Measurements from ENCODE around the gene SLC2A8.

Gene SLC2A8

GRCh38 chr9:127406799-127407491 is 10.0 kb downstream of the SLC2A8 start:
- no peaks in the 10 kb centered on the region for H3K36me3 ChIP-seq (ENCODE audit: insufficient read depth, low read length)

GRCh38 chr9:127407492-127407843 is 10.5 kb downstream of the SLC2A8 start:
- no peak overlapping the region for H3K9ac ChIP-seq (ENCODE audit: low read length)
- no peaks in the 10 kb centered on the region for H3F3A ChIP-seq (ENCODE audit: insufficient read depth, low read length)
- no peak overlapping the region for H3K27ac ChIP-seq (ENCODE audit: low read depth, low read length, poor library complexity, severe bottlenecking)
- no peaks in the 10 kb centered on the region for H3K4me1 ChIP-seq (ENCODE audit: insufficient read depth, low read length, severe bottlenecking)
- H3K36me3 ChIP-seq (ENCODE audit: insufficient read depth, low read length): no peaks in the 10 kb centered on the region
- H3K9me2 ChIP-seq (ENCODE audit: low read depth, low read length): no peaks in the 10 kb centered on the region
- H3K27me3 ChIP-seq (ENCODE audit: insufficient read depth, low read length): no peaks in the 10 kb centered on the region
- no peaks in the 10 kb centered on the region for H3K9me3 ChIP-seq (ENCODE audit: low read length)
- H3K4me3 ChIP-seq (ENCODE audit: low read depth, low read length, poor library complexity, severe bottlenecking): no peak overlapping the region
- H3K4me2 ChIP-seq (ENCODE audit: low read length): no peak overlapping the region
- H3K79me2 ChIP-seq (ENCODE audit: insufficient read depth, low read length): no peaks in the 10 kb centered on the region
- H2AFZ ChIP-seq (ENCODE audit: low read length): no peak overlapping the region
- H4K20me1 ChIP-seq (ENCODE audit: insufficient read depth, low read length): no peaks in the 10 kb centered on the region
- TF ChIP-seq EZH2 (IDR thresholded peaks at IDR 0.05; ENCODE audit: borderline replicate concordance, low read length): no peak
- no peak for TF ChIP-seq CTCF (IDR thresholded peaks at IDR 0.05; ENCODE audit: low read length)

More at GRCh38 chr9:127406799-127407491, 10.0 kb downstream of the SLC2A8 start:
- no peak overlapping the region for H3K27ac ChIP-seq (ENCODE audit: low read depth, low read length, poor library complexity, severe bottlenecking)
- no peaks in the 10 kb centered on the region for H4K20me1 ChIP-seq (ENCODE audit: insufficient read depth, low read length)
- no peaks in the 10 kb centered on the region for H3K4me1 ChIP-seq (ENCODE audit: insufficient read depth, low read length, severe bottlenecking)
- H3K4me2 ChIP-seq (ENCODE audit: low read length): no peak overlapping the region
- H3K9me2 ChIP-seq (ENCODE audit: low read depth, low read length): no peaks in the 10 kb centered on the region
- no peak overlapping the region for H3K4me3 ChIP-seq (ENCODE audit: low read depth, low read length, poor library complexity, severe bottlenecking)
- no peak overlapping the region for H2AFZ ChIP-seq (ENCODE audit: low read length)
- no peaks in the 10 kb centered on the region for H3K27me3 ChIP-seq (ENCODE audit: insufficient read depth, low read length)
- H3K9ac ChIP-seq (ENCODE audit: low read length): no peak overlapping the region
- H3K9me3 ChIP-seq (ENCODE audit: low read length): no peaks in the 10 kb centered on the region
- H3F3A ChIP-seq (ENCODE audit: insufficient read depth, low read length): no peaks in the 10 kb centered on the region
- TF ChIP-seq EZH2 (IDR thresholded peaks at IDR 0.05; ENCODE audit: borderline replicate concordance, low read length): no peak
- no peak for TF ChIP-seq CTCF (IDR thresholded peaks at IDR 0.05; ENCODE audit: low read length)
- no peaks in the 10 kb centered on the region for H3K79me2 ChIP-seq (ENCODE audit: insufficient read depth, low read length)

GRCh38 chr9:127411122-127411521 is 14.2 kb downstream of the SLC2A8 start:
- H3K27ac ChIP-seq (ENCODE audit: low read depth, low read length, poor library complexity, severe bottlenecking): no peak overlapping the region
- H4K20me1 ChIP-seq (ENCODE audit: insufficient read depth, low read length): no peaks in the 10 kb centered on the region
- no peaks in the 10 kb centered on the region for H3K9me2 ChIP-seq (ENCODE audit: low read depth, low read length)
- H3K9me3 ChIP-seq (ENCODE audit: low read length): no peaks in the 10 kb centered on the region
- no peak overlapping the region for H3K4me3 ChIP-seq (ENCODE audit: low read depth, low read length, poor library complexity, severe bottlenecking)
- no peaks in the 10 kb centered on the region for H3K36me3 ChIP-seq (ENCODE audit: insufficient read depth, low read length)
- H2AFZ ChIP-seq (ENCODE audit: low read length): no peak overlapping the region
- no peak overlapping the region for H3K9ac ChIP-seq (ENCODE audit: low read length)
- no peaks in the 10 kb centered on the region for H3F3A ChIP-seq (ENCODE audit: insufficient read depth, low read length)
- H3K27me3 ChIP-seq (ENCODE audit: insufficient read depth, low read length): no peaks in the 10 kb centered on the region
- H3K79me2 ChIP-seq (ENCODE audit: insufficient read depth, low read length): no peaks in the 10 kb centered on the region
- H3K4me1 ChIP-seq (ENCODE audit: insufficient read depth, low read length, severe bottlenecking): no peaks in the 10 kb centered on the region
- TF ChIP-seq EZH2 (IDR thresholded peaks at IDR 0.05; ENCODE audit: borderline replicate concordance, low read length) (no peak), CTCF (IDR thresholded peaks at IDR 0.05; ENCODE audit: low read length) (no peak)
- no peak overlapping the region for H3K4me2 ChIP-seq (ENCODE audit: low read length)
